HEK293T (cell line): Measurements from ENCODE around the gene PRKCE.

Source experiments
- CTCF ChIA-PET: fragments of 350-600 bp; formaldehyde crosslinking; extraction: SDS; loops from one replicate; lab custom pipeline; 2021; ENCODE audit warnings: antibody characterized with exemption, inconsistent platforms; lab: Yijun Ruan, JAX
- POLR2A ChIA-PET: fragments of 350-600 bp; formaldehyde crosslinking; extraction: SDS; loops from one replicate; lab custom pipeline; 2020; ENCODE audit warnings: antibody characterized with exemption, inconsistent platforms; lab: Yijun Ruan, JAX
- DNase-seq: peaks from one replicate; pipeline ENCODE4 v3.0.0; 2012; ENCODE audit warnings: mixed read lengths; ENCODE audit errors: extremely low spot score
- ARNT ChIP-seq: fragments of 450-650 bp; IDR thresholded peaks from 2 replicates; pipeline ENCODE4 v1.6.1; 2017; ENCODE audit warnings: mild to moderate bottlenecking
- BHLHE40 ChIP-seq: fragments of 450-650 bp; IDR thresholded peaks from 2 replicates; pipeline ENCODE4 v1.6.1; 2016; ENCODE audit warnings: mild to moderate bottlenecking, moderate library complexity, borderline replicate concordance
- CTBP1 ChIP-seq: fragments of 450-650 bp; IDR thresholded peaks from 2 replicates; pipeline ENCODE4 v1.6.1; 2016; ENCODE audit warnings: borderline replicate concordance
- ELF4 ChIP-seq: fragments of 450-650 bp; IDR thresholded peaks from 2 replicates; pipeline ENCODE4 v1.6.1; 2017; ENCODE audit warnings: antibody characterized with exemption
- FOXA1 ChIP-seq: fragments of 450-650 bp; IDR thresholded peaks from 2 replicates; pipeline ENCODE4 v1.6.1; 2016; ENCODE audit warnings: mild to moderate bottlenecking
- FOXK2 ChIP-seq: fragments of 450-650 bp; IDR thresholded peaks from 2 replicates; pipeline ENCODE4 v1.6.1; 2016; ENCODE audit warnings: mild to moderate bottlenecking
- FOXM1 ChIP-seq: fragments of 450-650 bp; IDR thresholded peaks from 2 replicates; pipeline ENCODE4 v1.6.1; 2017; ENCODE audit warnings: mild to moderate bottlenecking, borderline replicate concordance
- HDGF ChIP-seq: fragments of 450-650 bp; IDR thresholded peaks from 2 replicates; pipeline ENCODE4 v1.6.1; 2017; ENCODE audit warnings: antibody characterized with exemption, borderline replicate concordance
- L3MBTL2 ChIP-seq: fragments of 450-650 bp; conservative IDR thresholded peaks from 2 replicates; pipeline ENCODE4 v1.6.1; 2016; ENCODE audit warnings: mild to moderate bottlenecking
- LEF1 ChIP-seq: fragments of 450-650 bp; IDR thresholded peaks from 2 replicates; pipeline ENCODE4 v1.6.1; 2017; ENCODE audit warnings: mild to moderate bottlenecking, borderline replicate concordance
- NFRKB ChIP-seq: fragments of 450-650 bp; IDR thresholded peaks from 2 replicates; pipeline ENCODE4 v1.6.1; 2016; ENCODE audit warnings: mild to moderate bottlenecking, moderate library complexity
- SP1 ChIP-seq: fragments of 450-650 bp; IDR thresholded peaks from 2 replicates; pipeline ENCODE4 v1.6.1; 2017
- SUZ12 ChIP-seq: fragments of 450-650 bp; IDR thresholded peaks from 2 replicates; pipeline ENCODE4 v1.6.1; 2016; ENCODE audit warnings: mild to moderate bottlenecking
- TARDBP ChIP-seq: fragments of 450-650 bp; IDR thresholded peaks from 2 replicates; pipeline ENCODE4 v1.6.1; 2016
- ZNF384 ChIP-seq: fragments of 450-650 bp; IDR thresholded peaks from 2 replicates; pipeline ENCODE4 v1.6.1; 2016
- TF ChIP-seq, protein P1 (sequence below): fragments of 450-650 bp; IDR thresholded peaks from 2 replicates; pipeline ENCODE4 v1.6.1; 2016

Gene PRKCE

DNA sequence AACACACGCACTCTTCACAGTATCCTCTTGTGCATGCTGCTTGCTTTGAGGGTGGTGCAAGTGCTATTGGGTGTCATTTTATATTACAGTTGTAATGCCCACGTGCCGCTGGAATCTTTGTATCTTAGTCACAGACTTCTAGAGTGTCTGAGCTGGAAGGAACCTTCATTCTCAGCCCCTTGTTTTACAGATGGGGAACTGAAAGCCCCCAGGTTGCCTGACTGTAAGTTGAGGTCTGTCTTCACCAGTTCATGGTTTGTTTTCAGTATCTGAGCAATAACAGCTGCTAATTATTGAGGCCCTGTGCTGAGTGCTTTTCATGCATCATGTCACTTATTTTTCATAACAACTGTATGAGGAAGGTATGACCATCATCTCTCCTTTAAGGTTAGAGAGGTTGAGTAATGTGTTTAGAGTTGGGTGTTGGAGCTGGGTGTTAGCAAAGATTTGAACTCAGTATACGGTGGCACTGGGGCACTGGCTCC lies 77.0 kb downstream of the PRKCE start:
- CTCF ChIA-PET: no interaction called here
- POLR2A ChIA-PET: no interaction called here
- DNase-seq: no peak
- TF ChIP-seq FOXM1 (no peak), BHLHE40 (no peak), SUZ12 (no peak), CTBP1 (no peak), ELF4 (no peak), NFRKB (no peak), HDGF (no peak), L3MBTL2 (no peak), LEF1 (no peak), FOXA1 (no peak), SP1 (no peak), ZNF384 (no peak), TARDBP (no peak), FOXK2 (no peak)
- TF ChIP-seq, protein P1, sequence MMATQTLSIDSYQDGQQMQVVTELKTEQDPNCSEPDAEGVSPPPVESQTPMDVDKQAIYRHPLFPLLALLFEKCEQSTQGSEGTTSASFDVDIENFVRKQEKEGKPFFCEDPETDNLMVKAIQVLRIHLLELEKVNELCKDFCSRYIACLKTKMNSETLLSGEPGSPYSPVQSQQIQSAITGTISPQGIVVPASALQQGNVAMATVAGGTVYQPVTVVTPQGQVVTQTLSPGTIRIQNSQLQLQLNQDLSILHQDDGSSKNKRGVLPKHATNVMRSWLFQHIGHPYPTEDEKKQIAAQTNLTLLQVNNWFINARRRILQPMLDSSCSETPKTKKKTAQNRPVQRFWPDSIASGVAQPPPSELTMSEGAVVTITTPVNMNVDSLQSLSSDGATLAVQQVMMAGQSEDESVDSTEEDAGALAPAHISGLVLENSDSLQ: no peak

- TF ChIP-seq CTBP1: no peak
- no peak for TF ChIP-seq TARDBP
- TF ChIP-seq FOXA1: no peak
- no peak for TF ChIP-seq LEF1
- TF ChIP-seq BHLHE40: no peak
- TF ChIP-seq ELF4: no peak
- TF ChIP-seq FOXM1: no peak
- TF ChIP-seq ZNF384: no peak
- TF ChIP-seq, protein P1: no peak
- ChIA-PET POLR2A (no interaction called here), CTCF (interaction anchor here (0.5 kb wide), 1 partner anchor 12 kb away, joined by 4 read pairs; no protein-coding TSS in a partner anchor)
- peak; percentile 38 for DNase-seq
Observed at GRCh38 chr2:45729753-45730512, 78.5 kb downstream of the PRKCE start.

GRCh38 chr2:45731141-45731540 lies 79.7 kb downstream of the PRKCE start:
- ChIA-PET POLR2A (no interaction called here), CTCF (interaction anchor here (0.8 kb wide), 1 partner anchor 9 kb away, joined by 4 read pairs; no protein-coding TSS in a partner anchor)
- DNase-seq: no peak
- no peak for TF ChIP-seq FOXA1
- TF ChIP-seq SUZ12: no peak
- TF ChIP-seq SP1: no peak
- TF ChIP-seq CTBP1: no peak
- no peak for TF ChIP-seq ELF4
- no peak for TF ChIP-seq FOXM1
- TF ChIP-seq TARDBP: no peak
- no peak for TF ChIP-seq BHLHE40
- TF ChIP-seq HDGF: no peak
- no peak for TF ChIP-seq ZNF384
- no peak for TF ChIP-seq LEF1
- TF ChIP-seq, protein P1: no peak

- POLR2A ChIA-PET: no interaction called here
- CTCF ChIA-PET: no interaction called here
- no peak for DNase-seq
- no peak for TF ChIP-seq FOXK2
- TF ChIP-seq LEF1: no peak
- no peak for TF ChIP-seq SP1
- TF ChIP-seq, protein P1: no peak
- TF ChIP-seq CTBP1: no peak
- no peak for TF ChIP-seq L3MBTL2
- no peak for TF ChIP-seq ZNF384
- TF ChIP-seq ARNT: no peak
- TF ChIP-seq NFRKB: no peak
- no peak for TF ChIP-seq SUZ12
- no peak for TF ChIP-seq TARDBP
- no peak for TF ChIP-seq BHLHE40
- no peak for TF ChIP-seq ELF4
- TF ChIP-seq HDGF: no peak
- no peak for TF ChIP-seq FOXM1
- TF ChIP-seq FOXA1: no peak
Observed at GRCh38 chr2:45732436-45732835, 81.0 kb downstream of the PRKCE start.

GRCh38 chr2:45732946-45733345 lies 81.5 kb downstream of the PRKCE start:
- POLR2A ChIA-PET: no interaction called here
- TF ChIP-seq ARNT: no peak
- TF ChIP-seq NFRKB: no peak
- TF ChIP-seq SP1: no peak
- TF ChIP-seq, protein P1: no peak
- TF ChIP-seq FOXM1: no peak
- TF ChIP-seq TARDBP: no peak
- no peak for TF ChIP-seq ZNF384
- no peak for TF ChIP-seq FOXK2
- no peak for TF ChIP-seq HDGF
- no peak for TF ChIP-seq SUZ12
- TF ChIP-seq LEF1: no peak
- TF ChIP-seq ELF4: no peak
- TF ChIP-seq FOXA1: no peak
- no peak for TF ChIP-seq L3MBTL2
- TF ChIP-seq CTBP1: no peak
- CTCF ChIA-PET: no interaction called here
- DNase-seq: no peak
